CD1c-positive myeloid dendritic cell (primary cell): Measurements from ENCODE around the gene SCN2A.
A peak's percentile ranks its signal among the peaks of the same experiment; 100 is the strongest.
"Not testable (repeated sequence)": the region's sequence is repeated elsewhere in the genome, so short reads cannot be mapped to it uniquely, and the experiment has no call there.

ENCODE experiments used
- DNase-seq: peaks from one replicate; pipeline ENCODE4 v3.0.0-alpha.2; 2016; ENCODE audit errors: extremely low spot score

SCN2A gene

DNA sequence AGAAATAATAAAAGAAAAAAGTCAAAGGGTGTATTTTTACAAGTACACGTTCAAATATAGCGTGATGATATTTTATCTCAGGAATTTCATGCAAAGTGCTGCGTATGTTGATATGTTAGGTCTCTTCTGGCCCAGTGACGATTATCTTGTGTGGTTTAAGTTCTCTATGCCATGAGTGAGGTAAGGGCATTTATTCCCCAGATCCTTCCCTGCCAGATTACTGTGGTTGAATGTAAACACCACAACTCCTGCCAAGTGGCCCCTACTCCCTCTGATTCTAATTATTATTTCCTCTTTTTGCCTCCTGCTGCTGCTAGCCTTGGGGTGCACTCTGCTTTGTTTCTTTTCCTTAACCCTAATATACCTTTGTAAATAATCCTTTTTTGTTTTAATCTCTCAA is 12.2 kb downstream of the SCN2A start:
- no peak for DNase-seq

DNA sequence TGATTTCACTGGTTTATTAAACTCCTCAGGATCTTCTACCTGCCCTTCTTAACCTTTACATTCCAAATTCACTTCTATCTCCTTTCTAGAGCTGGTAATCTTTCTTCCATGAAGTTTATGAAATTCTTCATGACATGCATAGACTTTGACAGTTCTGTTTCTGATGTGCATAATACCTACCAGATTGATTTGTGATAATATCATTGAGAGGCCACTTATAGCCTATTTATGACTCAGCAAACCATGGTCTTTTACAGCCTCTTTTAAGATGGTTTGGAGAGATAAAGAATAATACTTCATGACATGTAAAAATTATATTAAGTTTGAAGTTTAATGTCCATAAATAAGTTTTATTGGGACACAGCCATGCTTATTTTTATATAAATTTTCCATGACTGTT is 14.0 kb downstream of the SCN2A start:
- DNase-seq, result no peak

GRCh38 chr2:165256618-165257017 is 17.4 kb downstream of the SCN2A start:
- no peak for DNase-seq

DNA sequence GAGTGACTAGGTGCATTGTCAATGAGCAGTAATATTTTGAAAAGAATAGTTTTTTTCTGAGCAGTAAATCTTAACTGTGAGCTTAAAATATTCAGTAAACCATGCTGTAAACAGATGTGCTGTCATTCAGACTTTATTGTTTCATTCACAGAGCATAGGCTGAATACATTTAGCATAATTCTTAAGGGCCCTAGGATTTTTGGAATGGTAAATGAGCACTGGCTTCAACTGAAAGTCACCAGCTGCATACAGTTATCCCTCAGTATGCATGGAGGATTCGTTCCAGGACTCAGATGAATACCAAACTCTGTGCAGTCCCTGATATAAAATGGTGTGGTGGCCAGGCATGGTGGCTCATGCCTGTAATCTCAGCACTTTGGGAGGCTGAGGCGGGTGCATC is 21.1 kb downstream of the SCN2A start:
- not testable (repeated sequence) for DNase-seq

- no peak for DNase-seq
Measured at GRCh38 chr2:165268754-165269153, 29.5 kb downstream of the SCN2A start.

DNA sequence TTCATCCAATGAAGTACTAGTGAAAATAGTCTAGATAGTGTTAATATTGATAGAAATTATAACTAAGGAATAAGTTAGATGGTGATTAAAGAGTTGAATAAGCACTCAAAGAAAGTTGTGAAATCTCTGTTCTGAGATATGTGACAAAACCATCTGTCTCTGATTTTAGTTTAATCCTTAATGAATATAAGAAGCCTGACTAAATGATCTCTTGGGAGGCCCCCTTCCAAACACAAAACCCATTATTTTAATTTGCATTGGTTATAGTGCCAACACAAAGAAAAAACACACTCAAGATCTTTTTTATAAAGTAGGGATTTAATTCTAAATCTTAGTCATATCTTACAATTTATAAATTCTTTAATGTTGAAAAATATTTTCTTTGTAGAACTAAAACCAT is 34.0 kb downstream of the SCN2A start:
- no peak for DNase-seq

DNA sequence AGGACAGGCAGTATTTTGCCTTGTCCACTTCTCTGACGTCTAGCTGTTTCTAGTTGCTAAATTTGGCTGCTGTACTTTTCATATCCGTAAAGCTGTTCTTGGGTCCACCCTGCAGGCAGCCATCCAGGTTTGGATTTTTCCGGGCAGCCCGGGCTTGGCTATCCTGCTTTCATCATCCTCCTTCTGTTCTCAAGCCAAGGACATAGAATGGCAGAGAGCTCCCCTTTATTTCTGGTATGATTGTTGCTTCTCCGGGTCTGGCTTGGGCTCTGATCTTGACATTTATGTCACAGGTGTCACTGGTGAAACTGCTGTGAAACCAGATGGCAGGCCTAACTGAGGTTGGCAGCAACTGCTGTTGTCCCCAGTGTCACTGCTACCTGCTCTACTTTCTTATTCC is 35.5 kb downstream of the SCN2A start:
- DNase-seq, result no peak

DNA sequence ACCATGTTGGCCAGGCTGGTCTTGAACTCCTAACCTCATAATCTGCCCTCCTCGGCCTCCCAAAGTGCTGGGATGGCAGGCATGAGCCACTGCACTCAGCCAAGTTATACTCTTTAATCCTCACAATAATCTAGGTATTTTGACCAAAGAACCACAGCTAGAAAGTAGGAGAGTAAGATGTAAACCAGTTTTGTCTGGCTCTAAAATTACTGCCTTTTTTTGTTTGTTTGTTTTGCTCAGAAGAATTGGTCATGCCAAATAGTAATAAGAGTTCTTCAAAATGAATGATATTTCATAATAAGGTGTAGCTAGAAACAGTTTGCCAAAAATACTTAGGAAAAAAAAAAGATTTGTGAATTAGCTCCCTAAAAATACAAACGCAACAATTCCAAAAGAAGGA is 36.7 kb downstream of the SCN2A start:
- DNase-seq, result no peak

DNA sequence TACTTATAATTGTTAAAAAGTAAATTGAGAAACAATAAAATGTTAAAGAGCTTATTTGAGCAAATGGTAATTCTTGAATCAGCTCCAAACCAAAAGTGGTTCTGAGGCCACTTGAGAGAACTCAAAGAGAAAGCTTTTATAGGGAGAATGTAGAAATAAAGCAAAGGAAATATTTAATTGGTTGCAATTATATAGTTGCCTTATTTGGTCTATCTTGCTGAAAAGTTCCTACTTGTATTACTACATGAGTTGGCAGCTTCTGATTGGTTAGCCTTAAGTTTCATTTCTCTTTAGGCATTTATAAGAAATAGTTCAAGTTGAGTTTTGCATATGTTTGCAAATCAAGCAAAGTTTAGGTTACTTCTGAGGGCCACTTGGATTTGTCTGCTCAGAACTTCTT is 38.1 kb downstream of the SCN2A start:
- no peak for DNase-seq

DNA sequence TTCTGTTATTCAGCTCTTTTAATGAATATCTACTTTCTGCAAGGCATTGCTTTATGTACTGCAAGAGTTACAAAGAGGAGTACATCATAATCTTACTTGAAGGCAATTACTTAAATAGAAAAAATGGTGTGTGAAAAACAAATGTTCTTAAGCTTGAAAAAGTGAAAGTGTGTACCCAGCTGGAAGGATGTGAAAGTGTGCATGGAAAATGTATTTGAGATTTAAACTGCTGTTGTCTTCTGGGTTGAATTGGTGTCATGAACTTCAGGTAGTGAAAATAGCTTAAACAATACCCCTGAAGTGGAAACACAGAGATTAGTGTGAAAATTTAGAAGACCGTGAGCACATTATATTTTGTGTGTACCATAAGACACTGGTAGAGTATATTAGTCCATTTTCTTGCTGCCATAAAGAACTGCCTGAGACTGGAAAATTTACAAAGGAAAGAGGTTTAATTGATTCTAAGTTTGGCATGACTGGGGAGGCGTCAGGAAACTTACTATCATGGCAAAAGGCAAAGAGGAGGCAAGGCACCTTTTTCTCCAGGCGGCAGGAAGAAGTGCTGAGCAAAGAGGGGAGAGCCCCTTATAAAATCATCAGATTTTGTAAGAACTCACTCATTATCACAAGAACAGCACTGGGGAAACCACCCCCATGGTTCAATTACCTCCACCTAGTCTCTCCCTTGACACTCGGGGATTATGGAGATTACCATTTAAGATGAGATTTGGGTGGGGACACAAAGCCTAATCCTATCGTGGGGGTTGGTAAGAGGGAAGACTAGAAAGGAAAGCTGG is 38.8 kb downstream of the SCN2A start:
- no peak for DNase-seq

DNA sequence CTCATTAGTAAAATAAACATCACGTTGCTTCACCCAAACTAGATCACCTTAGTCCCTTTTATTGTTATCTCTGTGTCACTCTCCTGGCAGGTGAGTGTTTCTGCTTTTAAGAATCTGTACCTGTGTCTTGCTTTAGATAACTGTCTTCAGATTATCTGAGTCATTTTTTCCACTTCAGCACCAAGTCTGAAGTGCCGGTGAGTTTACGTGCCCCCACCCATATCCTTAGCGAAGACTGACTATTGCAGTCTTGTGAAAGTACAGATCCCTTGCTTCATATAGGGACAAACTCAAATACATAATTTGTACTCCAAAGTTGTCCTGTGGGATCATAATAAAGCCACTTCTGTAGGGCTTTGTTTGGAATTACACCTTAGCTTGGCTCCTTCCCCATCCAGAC is 41.1 kb downstream of the SCN2A start:
- DNase-seq, result no peak

DNA sequence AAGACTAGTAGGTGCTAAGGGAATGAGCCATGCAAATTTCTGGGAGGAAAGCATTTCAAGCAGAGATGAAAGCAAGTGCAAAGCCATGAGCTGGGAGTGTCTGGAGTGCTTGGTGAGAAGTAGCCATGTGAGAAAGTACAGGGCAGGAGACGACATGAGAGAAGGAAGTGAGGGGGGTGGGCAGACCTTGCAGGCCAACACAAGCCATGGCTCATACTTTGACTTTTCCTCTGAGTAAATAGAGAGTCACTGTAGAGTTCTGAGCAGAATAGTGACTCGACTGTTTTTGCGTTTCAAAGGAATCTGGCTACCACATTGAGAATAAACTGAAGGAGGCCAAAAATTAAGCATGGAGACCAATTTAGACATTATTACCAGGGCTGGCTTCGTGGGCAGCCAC is 42.2 kb downstream of the SCN2A start:
- DNase-seq, result no peak

GRCh38 chr2:165283342-165283741 is 44.1 kb downstream of the SCN2A start:
- no peak for DNase-seq

DNA sequence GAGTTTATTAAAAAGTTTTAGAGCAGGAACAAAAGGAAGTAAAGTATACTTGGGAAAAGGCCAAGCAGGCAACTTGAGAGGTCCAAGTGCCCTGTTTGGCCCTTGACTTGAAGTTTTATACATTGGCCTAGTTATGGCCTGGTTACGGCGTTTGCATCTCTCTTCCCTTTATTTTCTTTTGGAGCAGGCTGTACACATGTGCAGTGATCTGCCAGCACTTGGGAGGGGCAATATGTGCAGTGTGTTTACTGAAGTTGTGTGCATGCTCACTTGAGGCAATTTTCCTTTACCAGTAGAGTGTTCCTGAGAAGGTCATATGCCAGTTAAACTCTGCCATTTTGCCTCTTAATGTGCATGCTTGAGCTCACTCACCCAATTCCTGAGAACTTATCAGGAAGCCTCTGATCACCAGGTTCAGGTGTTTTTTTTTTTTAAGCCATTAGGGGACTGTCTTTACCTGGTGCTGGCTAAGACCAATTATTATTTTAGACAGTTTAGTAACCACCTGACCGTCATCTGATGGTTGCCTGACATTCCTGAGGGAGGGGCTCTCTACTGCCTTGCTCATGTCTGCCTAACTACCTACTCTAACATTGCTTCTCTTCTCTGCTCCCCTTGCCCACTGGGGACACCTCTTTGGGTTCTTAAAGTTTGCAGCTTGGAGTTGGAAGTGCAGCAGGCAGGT is 48.0 kb downstream of the SCN2A start:
- no peak for DNase-seq

DNA sequence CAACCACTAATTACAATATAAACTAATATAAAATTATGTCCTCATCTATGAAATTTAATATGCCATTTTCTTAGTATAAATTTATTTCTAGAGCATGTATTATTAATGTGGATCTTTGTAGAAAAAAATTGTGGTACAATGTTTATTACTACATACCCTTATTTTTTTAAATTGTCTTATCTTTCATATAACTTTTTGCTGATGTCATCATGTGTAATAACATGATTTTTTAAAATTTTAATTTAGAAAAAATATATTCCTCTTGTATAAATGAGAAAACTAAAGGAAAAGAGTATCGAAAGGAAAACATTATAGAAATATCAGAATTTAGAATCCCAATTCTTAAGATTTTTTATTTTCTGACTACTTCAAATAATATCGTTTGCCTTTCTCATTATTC is 49.9 kb downstream of the SCN2A start:
- no peak for DNase-seq

GRCh38 chr2:165293440-165294420 is 54.5 kb downstream of the SCN2A start:
- peak; percentile 78 for DNase-seq

GRCh38 chr2:165294912-165295311 is 55.7 kb downstream of the SCN2A start:
- no peak for DNase-seq

- DNase-seq, result no peak
Measured at GRCh38 chr2:165295643-165296042, 56.4 kb downstream of the SCN2A start.

DNA sequence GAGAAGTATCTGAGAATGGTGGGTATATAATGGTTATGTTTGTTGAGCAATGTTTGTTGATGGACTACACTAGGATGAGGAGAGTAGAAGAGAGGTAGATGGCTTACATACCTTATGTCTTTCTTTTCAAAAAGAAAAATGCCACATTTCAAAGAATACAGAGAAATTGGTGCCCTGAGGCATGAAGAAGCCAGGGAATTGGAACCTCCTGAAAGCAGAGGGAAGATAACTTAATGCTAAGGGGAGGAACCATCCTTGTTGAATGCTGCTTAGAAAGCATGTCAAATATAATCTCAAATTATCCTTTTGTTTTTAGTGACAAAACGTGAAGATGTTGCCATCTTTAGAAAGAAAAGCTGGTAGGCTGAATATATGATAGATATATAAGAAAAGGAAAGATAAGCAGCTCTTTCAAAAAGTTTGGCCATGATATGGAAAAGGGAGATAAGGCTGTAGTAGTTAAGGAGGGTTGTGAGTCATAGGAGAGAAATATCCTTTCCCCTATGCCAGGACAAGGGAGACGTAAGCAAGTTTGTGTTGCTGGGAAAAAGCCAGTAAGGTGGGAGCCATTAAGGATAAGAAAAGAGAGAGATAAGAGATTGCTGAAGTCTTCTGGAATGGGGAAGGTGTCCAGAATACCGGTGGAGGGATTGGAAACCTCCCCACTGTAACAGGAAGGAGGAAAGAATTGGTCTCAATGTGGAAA is 66.3 kb downstream of the SCN2A start:
- no peak for DNase-seq

DNA sequence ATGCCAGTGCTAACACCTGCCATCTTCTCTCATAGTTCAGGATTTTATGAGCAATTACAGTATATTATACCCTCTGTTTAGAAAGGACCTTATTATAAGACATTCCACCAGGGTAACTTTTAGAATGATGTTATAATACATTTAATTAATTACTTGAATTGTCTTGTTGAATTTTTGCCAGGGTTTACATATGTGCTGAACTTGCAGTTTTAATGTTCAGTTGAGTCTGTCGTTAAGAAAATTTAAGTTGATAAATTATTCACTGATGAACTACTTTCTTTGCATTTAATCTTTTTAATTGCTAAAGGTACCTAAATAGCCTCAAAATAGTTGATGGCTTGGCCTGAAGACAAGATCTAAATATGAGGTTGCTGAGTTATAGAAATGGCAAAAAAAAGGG is 68.1 kb downstream of the SCN2A start:
- DNase-seq, result no peak

DNA sequence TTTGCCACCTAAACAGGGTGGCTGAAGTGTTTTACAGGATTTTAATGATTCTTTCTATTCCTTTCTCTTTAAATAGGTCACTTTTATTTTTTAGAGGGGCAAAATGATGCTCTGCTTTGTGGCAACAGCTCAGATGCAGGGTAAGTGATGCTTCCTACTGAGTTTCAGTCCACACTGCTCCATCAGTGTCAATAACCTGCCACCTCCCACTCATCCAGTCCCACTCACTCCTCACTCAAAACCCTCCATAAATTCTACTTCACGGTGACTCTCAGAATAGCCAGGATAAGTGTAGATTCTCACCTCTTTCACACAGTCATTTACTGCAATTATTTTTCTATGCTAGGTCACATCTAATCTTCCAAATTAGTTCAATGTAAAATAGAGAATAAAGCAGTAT is 72.7 kb downstream of the SCN2A start:
- DNase-seq, result no peak

- no peak for DNase-seq
Measured at GRCh38 chr2:165312999-165313398, 73.8 kb downstream of the SCN2A start.
